GM19193 (cell line): ENCODE data around the gene EXOSC9.

ENCODE experiments used
- POLR2A ChIP-seq: IDR thresholded peaks from 4 replicates; pipeline ENCODE4 v1.6.1; 2011; ENCODE audit not compliant: insufficient read depth, insufficient read length; ENCODE audit errors: extremely low read depth

The EXOSC9 gene

GRCh38 chr4:121799867-121800501 is 1.1 kb upstream of the EXOSC9 start:
- no peak for TF ChIP-seq POLR2A

GRCh38 chr4:121800638-121800960 is 524 bp upstream of the EXOSC9 start:
- TF ChIP-seq POLR2A: no peak

- TF ChIP-seq POLR2A: no peak
Measured at GRCh38 chr4:121801715-121802075, 572 bp downstream of the EXOSC9 start.

DNA sequence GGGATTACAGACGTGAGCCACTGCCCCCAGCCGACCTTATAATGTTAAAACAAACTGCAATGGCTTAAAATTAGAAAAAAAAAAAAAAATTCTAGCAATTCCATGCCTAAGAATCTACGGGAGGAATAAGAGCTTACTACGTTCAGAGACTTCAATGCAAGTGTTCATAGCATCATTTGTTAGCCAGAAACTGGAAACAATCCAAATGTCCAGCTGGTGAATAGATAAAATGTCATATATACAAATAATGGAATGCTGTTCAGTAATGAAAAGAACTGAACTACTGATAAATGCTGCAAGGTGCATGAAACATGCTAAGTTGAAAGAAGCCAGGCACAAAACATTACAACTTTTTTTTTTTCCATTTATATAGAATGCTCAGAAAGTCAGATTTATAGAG is 5.3 kb downstream of the EXOSC9 start:
- TF ChIP-seq POLR2A: no peak

GRCh38 chr4:121811122-121811521 is 10.0 kb downstream of the EXOSC9 start:
- no peak for TF ChIP-seq POLR2A

DNA sequence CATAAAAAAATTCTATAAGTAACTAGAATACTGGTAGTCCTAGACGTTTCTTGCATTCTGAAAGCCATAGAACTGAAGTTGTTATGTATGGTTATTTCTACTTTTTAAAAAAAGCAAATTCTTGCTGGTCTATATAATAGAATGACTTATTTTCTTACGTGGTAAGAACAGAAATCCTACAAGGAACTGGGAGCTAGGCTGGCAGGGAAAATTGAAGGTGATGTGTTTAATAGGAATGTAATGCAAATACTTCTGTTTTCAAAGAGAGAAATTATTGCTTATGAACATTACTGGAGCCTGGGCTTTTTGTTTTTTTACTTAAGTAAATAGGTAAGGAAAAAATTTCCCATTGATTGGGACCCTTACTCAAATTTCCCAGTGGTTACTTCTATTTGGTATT is 13.6 kb downstream of the EXOSC9 start:
- TF ChIP-seq POLR2A: no peak

GRCh38 chr4:121817006-121817405 is 15.9 kb downstream of the EXOSC9 start:
- no peak for TF ChIP-seq POLR2A

DNA sequence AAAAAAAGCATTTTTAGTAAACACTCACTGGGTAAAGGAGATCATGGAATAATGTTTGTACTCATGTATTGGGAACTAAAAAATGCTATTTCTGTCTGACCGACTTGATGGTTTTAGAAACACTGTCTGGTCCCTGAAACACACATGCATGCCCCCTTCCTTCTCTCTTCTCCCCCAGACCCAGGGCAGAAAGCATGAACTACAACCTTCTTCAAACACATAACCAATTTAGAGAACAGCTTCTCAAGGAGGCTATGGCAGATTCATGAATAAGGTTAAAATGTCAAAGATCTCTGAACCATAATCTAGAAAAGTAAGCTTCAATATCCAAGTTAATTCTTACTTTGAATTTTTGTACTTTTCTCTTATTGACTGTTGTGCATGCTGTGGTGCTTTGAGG is 16.6 kb downstream of the EXOSC9 start:
- no peak for TF ChIP-seq POLR2A

DNA sequence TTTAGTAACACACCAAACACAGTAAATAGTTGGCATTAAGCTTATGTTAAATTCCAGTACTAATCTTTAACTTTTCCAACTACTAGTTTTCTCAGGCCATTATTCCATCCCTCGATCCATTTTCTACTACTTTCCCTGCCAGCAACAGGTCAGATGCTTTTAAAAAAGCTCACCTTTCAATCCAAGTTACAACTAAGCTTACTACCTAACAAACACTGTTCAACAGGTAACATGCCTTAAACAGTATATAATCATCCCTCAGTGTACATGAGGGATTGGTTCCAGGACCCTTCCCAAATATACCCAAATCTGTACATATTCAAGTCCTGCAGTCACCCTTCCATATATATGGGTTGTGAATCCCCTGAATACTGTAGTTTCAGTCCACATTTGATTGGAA is 17.1 kb downstream of the EXOSC9 start:
- no peak for TF ChIP-seq POLR2A

- no peak for TF ChIP-seq POLR2A
Measured at GRCh38 chr4:121819216-121819965, 18.3 kb downstream of the EXOSC9 start.

- TF ChIP-seq POLR2A: no peak
Measured at GRCh38 chr4:121822047-121822446, 20.9 kb downstream of the EXOSC9 start.

DNA sequence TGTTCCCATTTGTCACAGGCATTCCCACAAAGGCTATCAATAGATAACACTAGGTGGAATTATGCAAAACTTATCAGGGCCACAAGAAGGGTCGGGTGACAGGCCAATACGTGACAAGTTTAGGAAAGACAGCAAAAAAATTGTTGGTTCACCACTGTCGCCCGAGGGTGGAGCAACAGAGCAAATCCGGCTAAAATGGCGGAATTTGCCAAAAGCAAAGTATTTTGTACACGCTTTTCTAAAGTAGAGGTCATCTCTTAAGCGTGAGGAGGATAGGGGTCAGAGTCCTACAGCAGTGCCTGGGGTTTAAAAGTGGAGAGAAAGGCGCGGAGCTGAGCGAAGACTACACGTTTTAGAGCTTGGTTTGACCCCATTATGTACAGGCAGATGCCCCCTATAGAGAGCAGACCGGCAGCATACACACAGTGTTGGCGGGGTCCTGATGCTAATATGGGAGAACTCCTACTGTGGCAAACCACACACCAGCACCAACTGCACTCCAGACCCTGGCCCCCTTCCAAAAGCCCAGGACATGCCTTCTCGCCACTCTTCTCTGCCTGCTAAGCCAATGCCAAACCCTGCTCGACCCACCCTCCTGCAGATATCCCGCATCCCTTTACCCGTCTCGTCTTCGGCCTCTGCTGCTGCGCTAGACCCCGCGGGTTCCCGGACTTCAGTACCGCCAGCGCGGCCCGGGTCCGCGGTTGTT is 21.8 kb downstream of the EXOSC9 start:
- no peak for TF ChIP-seq POLR2A

- TF ChIP-seq POLR2A: peak; percentile 92
Measured at GRCh38 chr4:121823505-121824170, 22.5 kb downstream of the EXOSC9 start, which contains the start of gene CCNA2. TSS of gene CCNA2 (minus strand) at chr4:121823883. CDS start at chr4:121823628, 255 bp downstream.

DNA sequence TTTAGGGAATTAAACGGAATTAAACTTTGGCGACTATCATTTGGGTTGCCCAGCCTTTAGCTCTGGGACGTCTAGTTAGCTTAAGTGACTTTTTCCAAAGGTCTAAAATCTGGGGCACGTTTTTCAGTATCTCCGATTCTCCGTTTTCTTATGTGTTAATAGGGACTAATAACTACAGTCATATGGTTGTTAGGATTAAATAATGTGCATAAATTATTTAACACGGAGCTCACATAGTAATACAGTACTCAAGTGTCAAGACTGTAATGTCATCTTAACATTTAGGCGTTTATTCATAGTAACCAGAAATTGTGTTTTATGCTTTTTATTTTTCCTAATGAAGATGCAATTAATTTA is 23.0 kb downstream of the EXOSC9 start:
- no peak for TF ChIP-seq POLR2A

DNA sequence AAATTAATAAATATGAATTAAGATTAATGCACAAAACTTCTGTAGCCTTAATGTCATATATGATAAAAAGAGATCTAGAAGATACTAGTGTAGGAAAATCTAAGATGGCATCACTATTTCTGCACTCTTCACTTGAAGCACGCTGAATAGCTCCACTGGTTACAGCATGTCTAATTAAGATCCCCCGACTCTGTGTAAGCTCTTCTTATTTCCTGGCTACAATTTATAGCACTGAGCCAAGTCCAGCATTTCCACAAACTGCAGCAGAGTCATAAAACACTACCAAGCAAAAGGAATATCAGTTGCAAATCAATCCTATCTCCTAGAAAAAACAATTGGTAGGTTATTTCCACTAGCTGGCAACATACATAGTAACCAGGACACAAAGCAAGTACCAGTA is 23.8 kb downstream of the EXOSC9 start:
- no peak for TF ChIP-seq POLR2A

- no peak for TF ChIP-seq POLR2A
Measured at GRCh38 chr4:121827853-121828252, 26.7 kb downstream of the EXOSC9 start.

GRCh38 chr4:121829511-121829910 is 28.4 kb downstream of the EXOSC9 start:
- TF ChIP-seq POLR2A: no peak

- no peak for TF ChIP-seq POLR2A
Measured at GRCh38 chr4:121838136-121838535, 37.0 kb downstream of the EXOSC9 start.
